ENCODE data around the gene PEPD.

The PEPD gene

GRCh38 chr19:33375156-33375836, 146.3 kb downstream of the PEPD start:
- in situ Hi-C loops (cut with MboI; ENCODE audit: low sequenced_read_pairs): no loop called here

GRCh38 chr19:33374236-33374714, 147.3 kb downstream of the PEPD start:
- in situ Hi-C loops (cut with MboI; ENCODE audit: low sequenced_read_pairs): no loop called here

GRCh38 chr19:33373453-33374235, 147.9 kb downstream of the PEPD start, which contains the start of gene CEBPG:
Gene CEBPG (plus strand): TSS chr19:33373709. CDS start chr19:33379240, 5,531 bp downstream.
- in situ Hi-C loops (cut with MboI; ENCODE audit: low sequenced_read_pairs): no loop called here

- in situ Hi-C loops (cut with MboI; ENCODE audit: low sequenced_read_pairs): no loop called here
These were observed 150.8 kb downstream of the PEPD start for GRCh38 chr19:33370783-33371182.

GRCh38 chr19:33368074-33368864, 153.3 kb downstream of the PEPD start:
- in situ Hi-C loops (cut with MboI; ENCODE audit: low sequenced_read_pairs): no loop called here

GRCh38 chr19:33366897-33367296, 154.7 kb downstream of the PEPD start:
- in situ Hi-C loops (cut with MboI; ENCODE audit: low sequenced_read_pairs): no loop called here

GRCh38 chr19:33366127-33366526, 155.5 kb downstream of the PEPD start:
- in situ Hi-C loops (cut with MboI; ENCODE audit: low sequenced_read_pairs): no loop called here

GRCh38 chr19:33365691-33366090, 155.9 kb downstream of the PEPD start:
- in situ Hi-C loops (cut with MboI; ENCODE audit: low sequenced_read_pairs): no loop called here

GRCh38 chr19:33363476-33363875, 158.1 kb downstream of the PEPD start:
- in situ Hi-C loops (cut with MboI; ENCODE audit: low sequenced_read_pairs): no loop called here

GRCh38 chr19:33362508-33363228, 158.9 kb downstream of the PEPD start:
- in situ Hi-C loops (cut with MboI; ENCODE audit: low sequenced_read_pairs): no loop called here

- in situ Hi-C loops (cut with MboI; ENCODE audit: low sequenced_read_pairs): no loop called here
These were observed 162.0 kb downstream of the PEPD start for GRCh38 chr19:33359581-33359980.

- in situ Hi-C loops (cut with MboI; ENCODE audit: low sequenced_read_pairs): no loop called here
These were observed 163.2 kb downstream of the PEPD start for GRCh38 chr19:33358408-33358807.

GRCh38 chr19:33357556-33357955, 164.0 kb downstream of the PEPD start:
- in situ Hi-C loops (cut with MboI; ENCODE audit: low sequenced_read_pairs): no loop called here

- in situ Hi-C loops (cut with MboI; ENCODE audit: low sequenced_read_pairs): no loop called here
These were observed 166.1 kb downstream of the PEPD start for GRCh38 chr19:33355535-33355934.

GRCh38 chr19:33350538-33351309, 170.9 kb downstream of the PEPD start:
- in situ Hi-C loops (cut with MboI; ENCODE audit: low sequenced_read_pairs): no loop called here

- in situ Hi-C loops (cut with MboI; ENCODE audit: low sequenced_read_pairs): no loop called here
These were observed 172.0 kb downstream of the PEPD start for GRCh38 chr19:33349319-33350289.

- in situ Hi-C loops (cut with MboI; ENCODE audit: low sequenced_read_pairs): no loop called here
These were observed 173.1 kb downstream of the PEPD start for GRCh38 chr19:33348301-33349010.

- in situ Hi-C loops (cut with MboI; ENCODE audit: low sequenced_read_pairs): no loop called here
These were observed 174.3 kb downstream of the PEPD start for GRCh38 chr19:33347300-33347699.

All from HL-60/S4 treated with phorbol 12-myristate 13-acetate at 8.2 ng/mL for 4 days and 3 days (cell line).